GM18858 (cell line): ENCODE measurements around the gene OR10A4.
"Not testable (repeated sequence)": the region's sequence is repeated elsewhere in the genome, so short reads cannot be mapped to it uniquely, and the experiment has no call there.

Experiments
- ATAC-seq: cut with Tn5 transposase; IDR thresholded peaks from one replicate; pipeline ENCODE4 v1.9.1; 2021; ENCODE audit not compliant: unreplicated experiment

Gene OR10A4

DNA sequence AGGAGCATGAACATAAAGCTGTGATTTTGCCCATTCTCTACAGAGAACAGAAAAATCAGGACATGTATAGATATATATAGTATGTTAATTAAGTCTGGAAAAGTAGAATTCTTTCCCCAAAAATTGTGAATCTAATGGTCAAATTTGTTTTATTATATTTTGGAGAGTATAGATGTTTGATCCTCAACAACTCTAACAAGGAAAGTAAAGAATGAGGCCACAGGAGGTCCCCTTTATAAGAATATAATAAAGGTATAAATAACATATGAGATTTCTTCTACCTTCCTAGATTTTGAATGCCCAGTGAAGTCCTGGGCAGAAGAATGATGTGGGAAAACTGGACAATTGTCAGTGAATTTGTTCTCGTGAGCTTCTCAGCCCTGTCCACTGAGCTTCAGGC, at the start of gene OR10A4:
Gene OR10A4 (plus strand): TSS at position 301 of the 400 bp plus-strand sequence. CDS start 23 bp downstream, at position 324.
- no peak for ATAC-seq

DNA sequence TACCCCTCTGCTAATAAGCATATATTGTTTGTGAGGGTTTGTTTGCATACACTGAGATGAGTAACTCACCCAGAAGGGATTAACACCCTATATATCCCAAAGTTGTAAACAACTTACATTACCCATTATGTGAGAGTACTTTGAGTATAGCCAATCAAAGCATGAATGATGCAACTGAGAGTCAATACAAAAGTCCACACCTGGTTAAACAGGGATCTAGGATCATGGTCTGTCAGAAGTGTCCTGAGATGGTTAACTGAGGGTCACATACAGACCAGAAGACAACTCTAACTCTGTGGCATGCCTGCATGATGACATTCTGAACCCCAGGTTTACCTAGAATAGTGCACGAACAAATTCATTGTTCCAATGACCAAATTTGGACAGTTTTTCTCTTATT, 48.3 kb upstream of the OR10A4 start:
- ATAC-seq: no peak

GRCh38 chr11:6833356-6833755, 43.1 kb upstream of the OR10A4 start:
- no peak for ATAC-seq

GRCh38 chr11:6834021-6834420, 42.4 kb upstream of the OR10A4 start:
- ATAC-seq: no peak

DNA sequence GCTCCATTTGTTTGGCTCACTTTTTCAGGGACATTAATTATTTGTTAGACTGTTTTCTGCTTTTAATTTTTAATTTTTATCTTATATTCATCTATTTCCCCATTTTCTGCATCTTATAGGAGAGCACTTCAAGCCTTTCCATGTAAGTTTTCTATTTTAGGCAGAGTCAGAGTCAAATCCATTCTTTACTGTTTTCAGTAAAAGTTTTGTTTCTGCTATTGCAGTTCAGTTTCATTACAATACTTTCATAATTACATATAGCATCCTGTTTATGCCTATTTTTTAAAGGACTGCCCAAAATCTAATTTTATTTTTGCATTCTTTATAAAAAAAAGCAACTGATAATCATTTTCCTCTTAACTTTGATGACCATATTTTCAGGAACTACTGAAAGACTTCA, 34.7 kb upstream of the OR10A4 start:
- no peak for ATAC-seq

GRCh38 chr11:6843670-6844069, 32.8 kb upstream of the OR10A4 start:
- ATAC-seq: no peak

DNA sequence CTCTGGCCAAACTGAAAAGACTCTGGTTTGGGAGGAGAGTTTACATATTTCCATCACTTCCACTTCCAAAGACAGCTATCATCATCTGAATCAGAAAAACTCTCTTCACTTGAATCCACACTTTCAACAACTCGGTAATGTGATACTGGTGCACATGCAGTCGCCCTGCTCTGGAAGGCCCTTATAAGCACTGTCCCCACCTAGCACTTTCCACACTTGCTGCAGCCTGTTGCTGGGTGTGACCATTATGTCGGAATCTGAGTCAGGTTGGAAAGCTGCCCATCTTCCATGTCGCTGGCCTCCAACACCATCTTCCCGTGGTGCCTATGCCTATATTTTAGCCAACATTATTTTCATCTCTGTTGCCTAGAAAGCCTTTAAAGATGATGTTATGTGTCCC, 32.1 kb upstream of the OR10A4 start:
- no peak for ATAC-seq

DNA sequence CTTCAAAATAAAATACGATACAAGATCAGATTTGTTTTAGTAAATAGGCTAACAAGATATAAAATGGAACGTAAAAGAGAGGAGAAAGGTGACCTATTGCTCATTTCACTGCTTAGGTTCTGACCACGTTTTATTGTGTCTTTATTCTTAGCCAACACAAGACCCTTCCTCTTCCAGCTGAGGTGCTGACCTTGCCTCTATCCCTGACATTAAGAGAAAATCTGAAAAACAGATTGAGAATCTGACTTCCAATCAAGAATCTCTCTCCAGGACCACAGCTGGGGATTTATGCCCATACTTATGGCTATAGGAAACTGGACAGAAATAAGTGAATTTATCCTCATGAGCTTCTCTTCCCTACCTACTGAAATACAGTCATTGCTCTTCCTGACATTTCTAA, 31.0 kb upstream of the OR10A4 start, which contains the start of gene OR10A5:
Gene OR10A5 (plus strand): TSS at position 301 of the 400 bp plus-strand sequence. CDS start 0 bp downstream, at position 301.
- no peak for ATAC-seq

DNA sequence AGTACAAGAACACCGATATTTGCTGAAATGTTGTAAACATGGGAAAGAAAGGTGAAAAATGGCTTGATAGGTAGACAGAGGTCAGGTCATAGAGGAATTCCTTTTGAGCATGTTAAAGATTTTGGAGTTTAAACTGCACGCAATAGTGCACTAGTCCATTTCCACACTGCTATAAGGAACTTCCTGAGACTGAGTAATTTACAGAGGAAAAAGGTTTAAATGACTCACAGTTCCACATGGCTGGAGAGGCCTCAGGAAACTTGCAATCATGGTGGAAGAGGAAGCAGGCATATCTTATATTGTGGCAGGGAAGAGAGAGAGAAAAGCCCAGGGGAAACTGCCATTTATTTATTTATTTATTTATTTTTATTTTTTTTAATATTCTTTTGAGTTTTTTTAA, 25.9 kb upstream of the OR10A4 start:
- ATAC-seq: no peak

GRCh38 chr11:6854801-6855200, 21.6 kb upstream of the OR10A4 start:
- not testable (repeated sequence) for ATAC-seq

DNA sequence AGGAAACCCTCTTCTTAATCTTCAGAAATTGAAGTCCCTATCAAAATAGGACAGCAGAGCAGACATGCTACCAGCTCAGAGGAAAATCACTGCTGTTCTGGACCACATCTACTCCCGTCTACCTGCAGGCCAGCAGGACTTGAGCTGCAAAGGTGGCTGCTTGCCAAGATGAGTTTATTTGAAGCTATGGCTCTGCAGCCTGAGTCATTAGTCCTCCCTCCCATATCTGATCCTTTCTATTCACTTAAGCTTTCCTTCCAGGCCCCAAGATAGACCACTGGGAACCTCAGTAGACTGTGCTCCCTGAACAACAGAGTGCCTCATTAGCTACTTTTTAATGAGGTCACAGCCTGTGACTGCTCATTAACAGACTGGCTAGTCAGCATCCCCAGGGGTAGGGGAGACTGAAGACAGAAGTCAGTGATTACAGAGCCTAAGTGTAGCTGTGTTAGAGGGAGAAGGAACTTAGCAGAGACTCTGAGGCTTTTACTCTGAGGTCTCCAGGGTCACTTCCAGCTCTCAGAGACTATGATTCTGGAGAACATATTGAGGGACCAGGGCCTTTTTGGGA, 20.4 kb upstream of the OR10A4 start:
- ATAC-seq: no peak

DNA sequence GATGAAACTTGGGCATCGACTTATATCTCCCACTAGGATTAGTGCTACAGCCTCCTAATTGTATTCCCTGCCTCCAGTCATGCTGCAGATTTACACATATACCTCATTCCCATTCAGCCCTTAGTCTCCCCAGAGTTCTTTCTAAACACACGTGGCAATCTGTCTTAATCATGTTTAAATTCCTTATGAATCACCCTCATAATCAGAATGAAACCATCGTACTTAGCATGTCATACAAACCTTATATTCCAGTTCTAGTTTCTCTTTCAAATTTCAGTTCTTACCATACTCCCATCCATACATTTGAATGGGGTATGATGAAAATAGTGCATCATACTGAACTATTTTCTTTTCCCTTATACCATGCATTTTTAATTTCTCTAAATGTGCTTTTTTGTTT, 19.6 kb upstream of the OR10A4 start:
- ATAC-seq: peak; percentile 93

DNA sequence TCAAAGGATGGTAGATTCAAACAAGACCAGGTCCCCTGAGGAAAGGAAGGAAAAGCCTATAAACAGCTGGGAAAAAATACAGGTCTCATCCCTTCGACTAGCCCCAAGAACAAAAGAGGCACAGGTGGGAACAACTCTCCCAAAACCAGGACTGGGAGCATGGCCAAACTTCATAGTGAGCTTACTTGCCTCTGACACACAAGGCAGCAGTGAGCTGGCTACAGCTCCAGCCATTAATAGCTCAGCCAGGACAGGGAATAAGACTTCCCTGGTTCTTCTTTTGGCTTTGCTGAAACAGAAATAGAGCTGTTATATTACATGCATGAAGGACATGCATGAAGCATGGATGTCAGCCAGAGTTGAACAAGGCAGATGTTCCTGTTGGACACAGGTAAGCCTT, 13.5 kb upstream of the OR10A4 start, which contains the start of gene OR10A2:
Gene OR10A2 (plus strand): TSS at position 97 of the 400 bp plus-strand sequence. CDS start 6,698 bp downstream, outside the sequence.
- ATAC-seq: no peak

GRCh38 chr11:6864438-6864837, 12.0 kb upstream of the OR10A4 start:
- ATAC-seq: no peak

- no peak for ATAC-seq
Observed at GRCh38 chr11:6871278-6871677, 5.1 kb upstream of the OR10A4 start.

GRCh38 chr11:6875761-6876160, 664 bp upstream of the OR10A4 start:
- ATAC-seq: no peak

GRCh38 chr11:6876914-6877313, 489 bp downstream of the OR10A4 start:
- no peak for ATAC-seq

DNA sequence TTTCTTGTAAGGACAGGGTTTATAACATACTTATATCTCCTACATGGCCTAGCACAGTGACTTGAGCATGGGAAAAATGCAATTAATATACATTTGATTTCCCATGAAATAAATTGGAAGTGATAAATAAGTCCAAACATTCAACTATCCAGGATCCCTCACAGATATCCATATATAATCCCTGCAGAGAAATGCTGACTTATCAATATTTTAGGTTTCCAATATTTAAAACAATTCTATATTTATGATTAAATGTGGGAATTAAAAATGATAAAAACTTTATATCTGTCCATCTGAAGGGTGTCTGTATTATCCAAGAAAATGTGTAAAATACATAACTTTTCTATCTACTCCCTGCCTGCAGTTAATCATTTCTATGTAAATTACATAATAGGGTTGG, 6.3 kb downstream of the OR10A4 start:
- ATAC-seq: no peak

GRCh38 chr11:6887711-6888110, 11.3 kb downstream of the OR10A4 start:
- ATAC-seq: not testable (repeated sequence)

DNA sequence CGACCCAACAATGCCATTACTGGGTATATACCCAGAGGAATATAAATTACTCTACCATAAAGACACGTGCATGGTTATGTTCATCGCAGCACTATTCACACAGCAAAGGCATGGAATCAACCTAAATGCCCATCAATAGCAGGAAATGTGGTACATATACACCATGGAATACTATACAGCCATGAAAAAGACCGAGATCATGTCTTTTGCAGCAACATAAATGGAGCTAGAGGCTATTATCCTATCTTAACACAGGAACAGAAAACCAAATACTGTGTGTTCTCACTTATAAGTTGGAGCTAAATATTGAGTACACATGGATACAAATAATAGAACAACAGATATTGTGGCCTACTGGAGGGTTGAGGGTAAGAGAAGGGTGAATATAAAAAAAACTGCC, 12.4 kb downstream of the OR10A4 start:
- no peak for ATAC-seq

DNA sequence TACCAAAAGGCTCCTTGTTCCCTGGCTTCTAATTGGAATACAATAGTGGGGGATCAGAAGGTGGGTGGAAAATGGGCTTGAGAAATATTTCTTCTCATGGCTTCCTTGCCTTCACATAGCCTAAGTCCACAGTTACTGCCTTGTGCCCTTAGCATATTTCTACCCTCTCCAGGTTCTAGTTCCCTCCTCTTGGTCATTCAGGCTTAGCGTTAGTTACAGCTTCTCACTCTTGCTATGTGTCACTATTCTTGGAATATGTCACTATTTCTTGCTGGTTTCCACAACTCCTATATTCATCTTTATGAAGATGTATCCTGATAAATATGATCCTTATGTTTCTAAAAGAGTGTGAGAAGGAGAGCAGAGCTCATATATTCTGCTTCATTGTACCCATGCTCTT, 13.4 kb downstream of the OR10A4 start:
- no peak for ATAC-seq

DNA sequence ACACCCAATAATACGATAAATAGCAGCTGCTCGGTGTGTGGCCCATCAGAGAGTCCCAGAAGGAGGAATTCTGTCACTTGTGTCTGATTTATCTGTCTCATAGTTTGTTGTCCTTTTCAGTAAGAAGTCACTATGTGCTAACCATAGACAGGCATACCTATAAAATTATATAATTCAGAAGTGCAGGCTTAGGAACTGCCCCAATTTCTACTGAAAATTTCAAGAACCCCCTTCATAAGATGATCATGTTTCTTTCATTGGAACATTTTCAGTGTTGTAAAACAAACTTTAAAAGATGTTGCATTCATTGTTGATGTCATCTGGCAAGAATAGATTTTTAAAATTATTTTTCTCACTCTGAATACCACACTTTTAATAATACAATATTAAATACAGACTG, 16.0 kb downstream of the OR10A4 start, which contains the start of gene OR2D2:
Gene OR2D2 (minus strand): TSS at position 101 of the 400 bp plus-strand sequence. CDS start 0 bp downstream, at position 101.
- no peak for ATAC-seq

DNA sequence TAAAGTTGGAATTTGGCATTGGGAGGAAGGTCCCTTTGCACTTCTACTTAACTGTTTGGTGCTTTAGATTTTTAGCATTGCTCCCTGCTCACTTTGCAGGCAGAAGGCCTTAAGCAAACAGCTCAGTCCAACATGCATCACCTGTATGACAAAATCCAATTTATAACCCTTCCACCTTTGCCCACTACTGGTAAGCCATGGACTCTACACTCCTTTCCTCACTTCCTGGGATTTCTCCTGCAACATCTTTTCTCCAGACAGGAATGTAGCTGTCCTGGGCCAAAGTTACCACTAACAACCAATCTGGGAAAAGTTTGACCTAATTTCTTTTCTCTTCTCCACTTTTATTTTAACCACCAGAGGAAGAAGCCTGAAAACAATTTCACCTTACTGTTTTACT, 17.7 kb downstream of the OR10A4 start:
- ATAC-seq: no peak
